Liver (tissue), 9 donors: Measurements from ENCODE around the gene FGF3. TPM values are rescaled to one million over a fixed set of nuclear protein-coding genes. Genes with fewer than 3 reads are reported as not detected.

ENCODE experiments used
- DNase-seq: peaks from one replicate; pipeline ENCODE4 v3.0.0-alpha.2; 2017; ENCODE audit warnings: low spot score
- H3K27ac ChIP-seq, 2 donors: one replicate each; pipeline ENCODE4 v1.7.0; 2013; ENCODE audit warnings: inconsistent platforms in 2 of 2, low read length in 2 of 2, control low read depth in 1 of 2, low read depth in 1 of 2, mild to moderate bottlenecking in 1 of 2
- H3K27me3 ChIP-seq, 4 donors: one replicate each; pipeline versions ENCODE4 v1.6.1 to v1.7.0; 2013; ENCODE audit warnings: low read length in 3 of 4, inconsistent platforms in 1 of 4, mild to moderate bottlenecking in 1 of 4, moderate library complexity in 1 of 4; ENCODE audit not compliant: control insufficient read depth in 4 of 4, insufficient read depth in 4 of 4
- H3K36me3 ChIP-seq, 4 donors: one replicate each; pipeline versions ENCODE4 v1.6.1 to v1.7.0; 2013; ENCODE audit warnings: low read length in 3 of 4, mild to moderate bottlenecking in 3 of 4, low read depth in 1 of 4, moderate library complexity in 1 of 4; ENCODE audit not compliant: control insufficient read depth in 4 of 4, insufficient read depth in 3 of 4
- H3K4me1 ChIP-seq, 4 donors: one replicate each; pipeline versions ENCODE4 v1.6.1 to v1.7.0; 2013; ENCODE audit warnings: low read length in 3 of 4, mild to moderate bottlenecking in 3 of 4, moderate library complexity in 1 of 4; ENCODE audit not compliant: control insufficient read depth in 4 of 4, insufficient read depth in 4 of 4
- H3K4me3 ChIP-seq, 3 donors: one replicate each; pipeline versions ENCODE4 v1.6.1 to v1.7.0; 2013; ENCODE audit warnings: low read length in 3 of 3, control low read depth in 1 of 3, low read depth in 1 of 3, mild to moderate bottlenecking in 1 of 3
- H3K9ac ChIP-seq, 2 donors: one replicate each; pipeline ENCODE4 v1.7.0; 2013; ENCODE audit warnings: low read length in 2 of 2, mild to moderate bottlenecking in 2 of 2, moderate library complexity in 2 of 2, control low read depth in 1 of 2, low read depth in 1 of 2
- H3K9me3 ChIP-seq, 4 donors: one replicate each; pipeline versions ENCODE4 v1.6.1 to v1.7.0; 2013; ENCODE audit warnings: low read length in 3 of 4; ENCODE audit not compliant: control insufficient read depth in 4 of 4
- EGR1 ChIP-seq, 2 donors: IDR thresholded peaks; 2 replicates each; pipeline ENCODE4 v1.6.1; 2016 to 2018; ENCODE audit warnings: antibody characterized with exemption in 2 of 2, low read depth in 2 of 2
- FOXA1 ChIP-seq: IDR thresholded peaks from 2 replicates; pipeline ENCODE4 v1.6.1; 2016; ENCODE audit warnings: antibody characterized with exemption
- FOXA2 ChIP-seq: IDR thresholded peaks from 2 replicates; pipeline ENCODE4 v1.6.1; 2016; ENCODE audit warnings: antibody characterized with exemption
- GABPA ChIP-seq, 2 donors: IDR thresholded peaks in 1 of 2; conservative IDR thresholded peaks in 1 of 2; 2 replicates each; pipeline ENCODE4 v1.6.1; 2016; ENCODE audit warnings: antibody characterized with exemption in 2 of 2, mild to moderate bottlenecking in 1 of 2, moderate library complexity in 1 of 2
- HNF4A ChIP-seq, 2 donors: conservative IDR thresholded peaks; 2 replicates each; pipeline ENCODE4 v1.6.1; 2016; ENCODE audit warnings: antibody characterized with exemption in 2 of 2, mild to moderate bottlenecking in 2 of 2
- HNF4G ChIP-seq: IDR thresholded peaks from 2 replicates; pipeline ENCODE4 v1.6.1; 2016; ENCODE audit warnings: antibody characterized with exemption
- JUND ChIP-seq, 2 donors: IDR thresholded peaks; 2 replicates each; pipeline ENCODE4 v1.6.1; 2016; ENCODE audit warnings: antibody characterized with exemption in 2 of 2
- NR2F2 ChIP-seq: IDR thresholded peaks from 2 replicates; pipeline ENCODE4 v1.6.1; 2016; ENCODE audit warnings: antibody characterized with exemption
- RAD21 ChIP-seq, 2 donors: IDR thresholded peaks; 2 replicates each; pipeline ENCODE4 v1.6.1; 2016; ENCODE audit warnings: antibody characterized with exemption in 2 of 2, mild to moderate bottlenecking in 2 of 2
- RXRA ChIP-seq, 2 donors: IDR thresholded peaks; 2 replicates each; pipeline ENCODE4 v1.6.1; 2017 to 2018; ENCODE audit warnings: antibody characterized with exemption in 2 of 2, mild to moderate bottlenecking in 1 of 2
- SP1 ChIP-seq: IDR thresholded peaks from 2 replicates; pipeline ENCODE4 v1.6.1; 2018; ENCODE audit warnings: antibody characterized with exemption, mild to moderate bottlenecking
- TAF1 ChIP-seq: conservative IDR thresholded peaks from 2 replicates; pipeline ENCODE4 v1.6.1; 2016; ENCODE audit warnings: antibody characterized with exemption, mild to moderate bottlenecking
- WGBS: extraction: QIAGEN DNeasy Blood & Tissue Kit; methylation state at CpG from one replicate; pipeline ENCODE4 v1.1.7; 2013; 5-methylcytosine and 5-hydroxymethylcytosine counted together
- polyA plus RNA-seq, 2 donors: library from polyadenylated mRNA; stranded (reverse) in 1 of 2; unstranded in 1 of 2; fragments of 200-250 nt in 1 of 2; fragments of >200 nt in 1 of 2; fragmentation: Nextera tagmentation in 1 of 2; extraction: Ambion mirVana in 1 of 2; gene quantifications; one replicate each; pipeline versions ENCODE4 v1.2.1 to v1.2.3, GENCODE V29; 2013 to 2015
- total RNA-seq, 2 donors: library from RNA; depleted of rRNA; stranded (reverse); fragments of >200 nt; gene quantifications; one replicate each; pipeline ENCODE4 v1.2.3, GENCODE V29; 2014
- TF ChIP-seq, protein P1 (sequence below): IDR thresholded peaks from 2 replicates; pipeline ENCODE4 v1.6.1; 2016; ENCODE audit warnings: antibody characterized with exemption
- TF ChIP-seq, protein P2 (sequence below): IDR thresholded peaks from 2 replicates; pipeline ENCODE4 v1.6.1; 2016; ENCODE audit warnings: antibody characterized with exemption, mild to moderate bottlenecking
- TF ChIP-seq, protein P3 (sequence below): IDR thresholded peaks from 2 replicates; pipeline ENCODE4 v1.6.1; 2016; ENCODE audit warnings: antibody characterized with exemption
- TF ChIP-seq, protein P4 (sequence below): fragments of 150-350 bp; IDR thresholded peaks from 2 replicates; pipeline ENCODE4 v1.5.1; 2017; ENCODE audit warnings: improper control_type of control experiment, low read depth, low read length; ENCODE audit not compliant: missing input control
- TF ChIP-seq, protein P5 (sequence below): IDR thresholded peaks from 2 replicates; pipeline ENCODE4 v1.6.1; 2016; ENCODE audit warnings: antibody characterized with exemption
- donor health status: healthy.
- donor health status: healthy.
- donor health status: healthy.
- donor health status: healthy.
- donor health status: healthy.

The FGF3 gene
- total and polyA plus RNA-seq, 4 donors: not detected

DNA sequence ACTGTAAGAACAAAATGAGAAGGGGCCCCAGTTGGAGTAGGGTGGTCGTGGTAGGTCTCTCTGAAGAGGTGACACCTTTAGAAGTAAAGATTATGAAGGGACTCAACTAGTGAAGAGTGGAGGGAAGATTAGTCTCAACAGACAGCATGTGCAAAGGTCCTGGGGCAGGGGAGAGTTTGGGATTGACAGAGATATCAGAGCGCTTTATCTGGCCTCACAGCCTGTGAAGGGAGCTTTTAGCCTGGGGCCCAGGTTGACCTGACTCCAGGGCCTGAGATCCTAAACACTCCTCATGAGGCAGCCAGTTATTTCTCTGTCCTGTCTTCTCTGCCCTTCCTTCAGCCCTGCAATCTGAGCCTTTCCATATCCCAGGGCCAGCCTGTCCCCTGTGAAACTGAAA is 16.2 kb downstream of the FGF3 start:
- no peak overlapping the region for H3K4me3 ChIP-seq
- H3K36me3 ChIP-seq: no peaks in the 10 kb centered on the region
- H3K27me3 ChIP-seq: no peaks in the 10 kb centered on the region
- no peak overlapping the region for H3K9ac ChIP-seq
- no peak for DNase-seq
- H3K27ac ChIP-seq: no peak overlapping the region
- peaks cover 0 to 2% (median 0%) of the 10 kb centered on the region in 4 donors for H3K9me3 ChIP-seq
- H3K4me1 ChIP-seq: no peaks in the 10 kb centered on the region
- WGBS: 84% methylated on average over 2 of the region's 2 CpGs
- TF ChIP-seq SP1: no peak
- no peak for TF ChIP-seq JUND (IDR thresholded peaks at IDR 0.05)
- TF ChIP-seq, protein P1, sequence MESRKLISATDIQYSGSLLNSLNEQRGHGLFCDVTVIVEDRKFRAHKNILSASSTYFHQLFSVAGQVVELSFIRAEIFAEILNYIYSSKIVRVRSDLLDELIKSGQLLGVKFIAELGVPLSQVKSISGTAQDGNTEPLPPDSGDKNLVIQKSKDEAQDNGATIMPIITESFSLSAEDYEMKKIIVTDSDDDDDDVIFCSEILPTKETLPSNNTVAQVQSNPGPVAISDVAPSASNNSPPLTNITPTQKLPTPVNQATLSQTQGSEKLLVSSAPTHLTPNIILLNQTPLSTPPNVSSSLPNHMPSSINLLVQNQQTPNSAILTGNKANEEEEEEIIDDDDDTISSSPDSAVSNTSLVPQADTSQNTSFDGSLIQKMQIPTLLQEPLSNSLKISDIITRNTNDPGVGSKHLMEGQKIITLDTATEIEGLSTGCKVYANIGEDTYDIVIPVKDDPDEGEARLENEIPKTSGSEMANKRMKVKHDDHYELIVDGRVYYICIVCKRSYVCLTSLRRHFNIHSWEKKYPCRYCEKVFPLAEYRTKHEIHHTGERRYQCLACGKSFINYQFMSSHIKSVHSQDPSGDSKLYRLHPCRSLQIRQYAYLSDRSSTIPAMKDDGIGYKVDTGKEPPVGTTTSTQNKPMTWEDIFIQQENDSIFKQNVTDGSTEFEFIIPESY: no peak
- no peak for TF ChIP-seq TAF1
- no peak for TF ChIP-seq RXRA (IDR thresholded peaks at IDR 0.05)
- TF ChIP-seq RAD21 (IDR thresholded peaks at IDR 0.05): no peak
- TF ChIP-seq FOXA1: no peak
- TF ChIP-seq, protein P2, sequence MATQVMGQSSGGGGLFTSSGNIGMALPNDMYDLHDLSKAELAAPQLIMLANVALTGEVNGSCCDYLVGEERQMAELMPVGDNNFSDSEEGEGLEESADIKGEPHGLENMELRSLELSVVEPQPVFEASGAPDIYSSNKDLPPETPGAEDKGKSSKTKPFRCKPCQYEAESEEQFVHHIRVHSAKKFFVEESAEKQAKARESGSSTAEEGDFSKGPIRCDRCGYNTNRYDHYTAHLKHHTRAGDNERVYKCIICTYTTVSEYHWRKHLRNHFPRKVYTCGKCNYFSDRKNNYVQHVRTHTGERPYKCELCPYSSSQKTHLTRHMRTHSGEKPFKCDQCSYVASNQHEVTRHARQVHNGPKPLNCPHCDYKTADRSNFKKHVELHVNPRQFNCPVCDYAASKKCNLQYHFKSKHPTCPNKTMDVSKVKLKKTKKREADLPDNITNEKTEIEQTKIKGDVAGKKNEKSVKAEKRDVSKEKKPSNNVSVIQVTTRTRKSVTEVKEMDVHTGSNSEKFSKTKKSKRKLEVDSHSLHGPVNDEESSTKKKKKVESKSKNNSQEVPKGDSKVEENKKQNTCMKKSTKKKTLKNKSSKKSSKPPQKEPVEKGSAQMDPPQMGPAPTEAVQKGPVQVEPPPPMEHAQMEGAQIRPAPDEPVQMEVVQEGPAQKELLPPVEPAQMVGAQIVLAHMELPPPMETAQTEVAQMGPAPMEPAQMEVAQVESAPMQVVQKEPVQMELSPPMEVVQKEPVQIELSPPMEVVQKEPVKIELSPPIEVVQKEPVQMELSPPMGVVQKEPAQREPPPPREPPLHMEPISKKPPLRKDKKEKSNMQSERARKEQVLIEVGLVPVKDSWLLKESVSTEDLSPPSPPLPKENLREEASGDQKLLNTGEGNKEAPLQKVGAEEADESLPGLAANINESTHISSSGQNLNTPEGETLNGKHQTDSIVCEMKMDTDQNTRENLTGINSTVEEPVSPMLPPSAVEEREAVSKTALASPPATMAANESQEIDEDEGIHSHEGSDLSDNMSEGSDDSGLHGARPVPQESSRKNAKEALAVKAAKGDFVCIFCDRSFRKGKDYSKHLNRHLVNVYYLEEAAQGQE: no peak
- TF ChIP-seq, protein P3, sequence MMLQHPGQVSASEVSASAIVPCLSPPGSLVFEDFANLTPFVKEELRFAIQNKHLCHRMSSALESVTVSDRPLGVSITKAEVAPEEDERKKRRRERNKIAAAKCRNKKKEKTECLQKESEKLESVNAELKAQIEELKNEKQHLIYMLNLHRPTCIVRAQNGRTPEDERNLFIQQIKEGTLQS: no peak
- no peak for TF ChIP-seq FOXA2
- no peak for TF ChIP-seq EGR1 (IDR thresholded peaks at IDR 0.05; ENCODE audit: low read depth in 2 of 2)
- no peak for TF ChIP-seq NR2F2
- TF ChIP-seq HNF4G: no peak
- TF ChIP-seq, protein P4, sequence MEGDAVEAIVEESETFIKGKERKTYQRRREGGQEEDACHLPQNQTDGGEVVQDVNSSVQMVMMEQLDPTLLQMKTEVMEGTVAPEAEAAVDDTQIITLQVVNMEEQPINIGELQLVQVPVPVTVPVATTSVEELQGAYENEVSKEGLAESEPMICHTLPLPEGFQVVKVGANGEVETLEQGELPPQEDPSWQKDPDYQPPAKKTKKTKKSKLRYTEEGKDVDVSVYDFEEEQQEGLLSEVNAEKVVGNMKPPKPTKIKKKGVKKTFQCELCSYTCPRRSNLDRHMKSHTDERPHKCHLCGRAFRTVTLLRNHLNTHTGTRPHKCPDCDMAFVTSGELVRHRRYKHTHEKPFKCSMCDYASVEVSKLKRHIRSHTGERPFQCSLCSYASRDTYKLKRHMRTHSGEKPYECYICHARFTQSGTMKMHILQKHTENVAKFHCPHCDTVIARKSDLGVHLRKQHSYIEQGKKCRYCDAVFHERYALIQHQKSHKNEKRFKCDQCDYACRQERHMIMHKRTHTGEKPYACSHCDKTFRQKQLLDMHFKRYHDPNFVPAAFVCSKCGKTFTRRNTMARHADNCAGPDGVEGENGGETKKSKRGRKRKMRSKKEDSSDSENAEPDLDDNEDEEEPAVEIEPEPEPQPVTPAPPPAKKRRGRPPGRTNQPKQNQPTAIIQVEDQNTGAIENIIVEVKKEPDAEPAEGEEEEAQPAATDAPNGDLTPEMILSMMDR: no peak
- TF ChIP-seq HNF4A (conservative IDR thresholded peaks at IDR 0.05): no peak
- TF ChIP-seq, protein P5, sequence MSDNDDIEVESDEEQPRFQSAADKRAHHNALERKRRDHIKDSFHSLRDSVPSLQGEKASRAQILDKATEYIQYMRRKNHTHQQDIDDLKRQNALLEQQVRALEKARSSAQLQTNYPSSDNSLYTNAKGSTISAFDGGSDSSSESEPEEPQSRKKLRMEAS: no peak

DNA sequence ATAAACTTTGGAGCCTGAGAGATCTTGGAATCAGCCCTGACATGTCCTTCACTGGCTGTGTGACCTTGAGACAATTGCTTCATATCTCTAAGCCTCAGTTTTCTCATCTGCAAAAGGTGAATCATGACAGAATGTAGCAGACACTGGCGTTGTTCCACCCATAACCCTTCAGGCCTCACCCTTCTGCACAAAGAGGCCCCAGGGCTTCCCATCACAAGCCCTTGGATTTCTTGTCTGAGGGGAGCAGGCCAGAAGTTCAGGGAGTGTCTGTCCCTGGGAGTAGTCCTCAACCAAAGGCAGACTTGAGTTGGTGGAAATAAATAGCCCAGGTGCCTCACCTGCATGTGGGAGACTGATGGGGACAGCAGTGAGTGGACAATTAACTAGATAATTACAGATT is 16.6 kb downstream of the FGF3 start:
- WGBS: 77% methylated on average over 1 of the region's 1 CpG
- H3K27ac ChIP-seq: no peak overlapping the region
- peaks cover 0 to 2% (median 0%) of the 10 kb centered on the region in 4 donors for H3K9me3 ChIP-seq
- no peaks in the 10 kb centered on the region for H3K36me3 ChIP-seq
- no peaks in the 10 kb centered on the region for H3K27me3 ChIP-seq
- H3K4me3 ChIP-seq: no peak overlapping the region
- no peak overlapping the region for H3K9ac ChIP-seq
- DNase-seq: no peak
- no peaks in the 10 kb centered on the region for H3K4me1 ChIP-seq
- TF ChIP-seq FOXA2: no peak
- no peak for TF ChIP-seq EGR1 (IDR thresholded peaks at IDR 0.05; ENCODE audit: low read depth in 2 of 2)
- TF ChIP-seq, protein P2: no peak
- no peak for TF ChIP-seq HNF4G
- TF ChIP-seq TAF1: no peak
- TF ChIP-seq, protein P1: no peak
- TF ChIP-seq, protein P3: no peak
- TF ChIP-seq, protein P5: no peak
- no peak for TF ChIP-seq RAD21 (IDR thresholded peaks at IDR 0.05)
- TF ChIP-seq SP1: no peak
- TF ChIP-seq GABPA (IDR thresholded peaks at IDR 0.05 in 1 of 2, conservative IDR thresholded peaks at IDR 0.05 in 1 of 2): no peak
- no peak for TF ChIP-seq HNF4A (conservative IDR thresholded peaks at IDR 0.05)
- TF ChIP-seq NR2F2: no peak
